ENCODE measurements around the gene USP35.

- TF ChIP-seq POLR2AphosphoS5 (IDR thresholded peaks at IDR 0.05) (no peak), CTCF (IDR thresholded peaks at IDR 0.05) (no peak), POLR2A (IDR thresholded peaks at IDR 0.05) (no peak), EP300 (IDR thresholded peaks at IDR 0.05) (no peak)
Observed at GRCh38 chr11:78195917-78196560, 7.3 kb downstream of the USP35 start.

Data from upper lobe of left lung (tissue), 4 donors.